Measurements from ENCODE around the gene ANGPTL8. TPM values are rescaled to one million over a fixed set of nuclear protein-coding genes. Genes with fewer than 3 reads are reported as not detected.
A peak's percentile ranks its signal among the peaks of the same experiment; 100 is the strongest.

ANGPTL8 gene
- total and polyA plus RNA-seq, 4 donors: 32.4 to 107 (median 67.6) TPM

DNA sequence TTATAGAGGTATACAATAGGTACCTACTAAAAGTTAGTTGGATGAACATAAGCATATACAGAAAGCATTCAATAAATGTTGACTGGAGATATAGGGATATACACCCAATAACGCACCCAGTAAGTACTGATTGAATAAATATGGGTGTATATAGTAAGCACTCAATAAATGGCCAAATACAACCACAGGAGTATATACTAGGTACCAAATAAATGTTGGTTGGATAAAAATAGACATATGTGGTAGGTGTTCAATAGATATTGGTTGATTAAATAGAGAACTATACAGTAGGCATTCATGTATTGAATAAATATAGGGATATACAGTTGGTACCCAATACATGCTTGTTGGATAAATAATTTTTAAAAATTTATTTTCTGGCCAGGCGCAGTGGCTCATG, 9.4 kb downstream of the ANGPTL8 start:
- Histone ChIP-seq H3K36me3 (ENCODE audit: control insufficient read depth in 4 of 4, insufficient read depth in 3 of 4, low read depth in 1 of 4, low read length in 3 of 4) (no peaks in the 10 kb centered on the region), H3K27me3 (ENCODE audit: control insufficient read depth in 4 of 4, insufficient read depth in 4 of 4, low read length in 3 of 4) (no peaks in the 10 kb centered on the region), H3K9me3 (ENCODE audit: control insufficient read depth in 4 of 4, low read length in 3 of 4) (no peaks in the 10 kb centered on the region), H3K4me3 (ENCODE audit: low read depth in 1 of 3, low read length in 3 of 3) (no peak overlapping the region), H3K4me1 (ENCODE audit: control insufficient read depth in 4 of 4, insufficient read depth in 4 of 4, low read length in 3 of 4) (peaks cover 0 to 5% (median 0%) of the 10 kb centered on the region in 4 donors), H3K9ac (ENCODE audit: low read depth in 1 of 2, low read length in 2 of 2) (no peak overlapping the region), H3K27ac (ENCODE audit: low read depth in 1 of 2, low read length in 2 of 2) (peak overlapping the region in 1 of 2 donors; percentile 20)
- no peak for DNase-seq (ENCODE audit: low spot score)
- 94% methylated on average over 2 of the region's 2 CpGs for WGBS
- TF ChIP-seq FOXA1 (IDR thresholded peaks at IDR 0.05) (no peak), ZBTB33 (IDR thresholded peaks at IDR 0.05) (no peak), SP1 (IDR thresholded peaks at IDR 0.05) (no peak), NR2F2 (IDR thresholded peaks at IDR 0.05) (no peak), HNF4A (conservative IDR thresholded peaks at IDR 0.05) (no peak), GABPA (IDR thresholded peaks at IDR 0.05 in 1 of 2, conservative IDR thresholded peaks at IDR 0.05 in 1 of 2) (no peak), REST (IDR thresholded peaks at IDR 0.05) (no peak), EGR1 (IDR thresholded peaks at IDR 0.05; ENCODE audit: low read depth in 2 of 2) (no peak), RAD21 (IDR thresholded peaks at IDR 0.05) (no peak), FOXA2 (IDR thresholded peaks at IDR 0.05) (no peak), JUND (IDR thresholded peaks at IDR 0.05) (no peak), YY1 (IDR thresholded peaks at IDR 0.05) (no peak), RXRA (IDR thresholded peaks at IDR 0.05) (no peak), TAF1 (conservative IDR thresholded peaks at IDR 0.05) (no peak), HNF4G (IDR thresholded peaks at IDR 0.05) (no peak)
- TF ChIP-seq, protein P1, sequence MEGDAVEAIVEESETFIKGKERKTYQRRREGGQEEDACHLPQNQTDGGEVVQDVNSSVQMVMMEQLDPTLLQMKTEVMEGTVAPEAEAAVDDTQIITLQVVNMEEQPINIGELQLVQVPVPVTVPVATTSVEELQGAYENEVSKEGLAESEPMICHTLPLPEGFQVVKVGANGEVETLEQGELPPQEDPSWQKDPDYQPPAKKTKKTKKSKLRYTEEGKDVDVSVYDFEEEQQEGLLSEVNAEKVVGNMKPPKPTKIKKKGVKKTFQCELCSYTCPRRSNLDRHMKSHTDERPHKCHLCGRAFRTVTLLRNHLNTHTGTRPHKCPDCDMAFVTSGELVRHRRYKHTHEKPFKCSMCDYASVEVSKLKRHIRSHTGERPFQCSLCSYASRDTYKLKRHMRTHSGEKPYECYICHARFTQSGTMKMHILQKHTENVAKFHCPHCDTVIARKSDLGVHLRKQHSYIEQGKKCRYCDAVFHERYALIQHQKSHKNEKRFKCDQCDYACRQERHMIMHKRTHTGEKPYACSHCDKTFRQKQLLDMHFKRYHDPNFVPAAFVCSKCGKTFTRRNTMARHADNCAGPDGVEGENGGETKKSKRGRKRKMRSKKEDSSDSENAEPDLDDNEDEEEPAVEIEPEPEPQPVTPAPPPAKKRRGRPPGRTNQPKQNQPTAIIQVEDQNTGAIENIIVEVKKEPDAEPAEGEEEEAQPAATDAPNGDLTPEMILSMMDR (IDR thresholded peaks at IDR 0.05; ENCODE audit: low read depth, low read length, missing input control): no peak
- TF ChIP-seq, protein P2, sequence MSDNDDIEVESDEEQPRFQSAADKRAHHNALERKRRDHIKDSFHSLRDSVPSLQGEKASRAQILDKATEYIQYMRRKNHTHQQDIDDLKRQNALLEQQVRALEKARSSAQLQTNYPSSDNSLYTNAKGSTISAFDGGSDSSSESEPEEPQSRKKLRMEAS (IDR thresholded peaks at IDR 0.05): no peak

DNA sequence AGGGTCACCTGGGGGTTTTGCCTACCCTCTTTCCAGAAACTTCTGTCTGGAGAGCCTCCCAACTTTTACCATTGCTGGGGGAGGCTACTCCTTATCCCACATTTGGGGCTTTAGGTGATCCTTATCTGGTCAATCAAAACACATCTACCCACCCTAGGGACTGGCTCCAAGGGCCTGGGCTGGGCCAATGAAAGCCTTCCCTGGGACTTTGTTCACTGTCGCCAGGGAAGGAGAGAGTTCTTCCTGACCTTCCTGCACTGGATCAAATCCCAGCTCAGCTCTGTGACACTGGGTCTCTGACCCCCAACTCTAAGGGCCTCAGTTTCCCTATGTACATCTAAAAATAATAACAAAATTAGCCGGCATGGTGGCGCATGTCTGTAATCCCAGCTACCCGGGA, 11.8 kb downstream of the ANGPTL8 start:
- Histone ChIP-seq H3K9me3 (ENCODE audit: control insufficient read depth in 4 of 4, low read length in 3 of 4) (no peaks in the 10 kb centered on the region), H3K9ac (ENCODE audit: low read depth in 1 of 2, low read length in 2 of 2) (no peak overlapping the region), H3K4me3 (ENCODE audit: low read depth in 1 of 3, low read length in 3 of 3) (no peak overlapping the region), H3K36me3 (ENCODE audit: control insufficient read depth in 4 of 4, insufficient read depth in 3 of 4, low read depth in 1 of 4, low read length in 3 of 4) (no peaks in the 10 kb centered on the region), H3K27me3 (ENCODE audit: control insufficient read depth in 4 of 4, insufficient read depth in 4 of 4, low read length in 3 of 4) (no peaks in the 10 kb centered on the region), H3K4me1 (ENCODE audit: control insufficient read depth in 4 of 4, insufficient read depth in 4 of 4, low read length in 3 of 4) (peaks cover 0 to 5% (median 0%) of the 10 kb centered on the region in 4 donors), H3K27ac (ENCODE audit: low read depth in 1 of 2, low read length in 2 of 2) (no peak overlapping the region)
- 97% methylated on average over 4 of the region's 4 CpGs for WGBS
- TF ChIP-seq GABPA (IDR thresholded peaks at IDR 0.05 in 1 of 2, conservative IDR thresholded peaks at IDR 0.05 in 1 of 2) (no peak), FOXA2 (IDR thresholded peaks at IDR 0.05) (no peak), JUND (IDR thresholded peaks at IDR 0.05) (no peak), NR2F2 (IDR thresholded peaks at IDR 0.05) (no peak), TAF1 (conservative IDR thresholded peaks at IDR 0.05) (no peak), SP1 (IDR thresholded peaks at IDR 0.05) (no peak), RAD21 (IDR thresholded peaks at IDR 0.05) (no peak), YY1 (IDR thresholded peaks at IDR 0.05) (no peak), HNF4A (conservative IDR thresholded peaks at IDR 0.05) (no peak), HNF4G (IDR thresholded peaks at IDR 0.05) (no peak), ZBTB33 (IDR thresholded peaks at IDR 0.05) (no peak), RXRA (IDR thresholded peaks at IDR 0.05) (no peak)
- TF ChIP-seq, protein P2 (IDR thresholded peaks at IDR 0.05): no peak
- TF ChIP-seq, protein P1 (IDR thresholded peaks at IDR 0.05; ENCODE audit: low read depth, low read length, missing input control): no peak
- no peak for DNase-seq (ENCODE audit: low spot score)
